Measurements from ENCODE around the gene TMEM82. TPM values are rescaled to one million over a fixed set of nuclear protein-coding genes. Genes with fewer than 3 reads are reported as not detected.
A peak's percentile ranks its signal among the peaks of the same experiment; 100 is the strongest.

Gene TMEM82
- total and polyA plus RNA-seq, 4 donors: not detected

DNA sequence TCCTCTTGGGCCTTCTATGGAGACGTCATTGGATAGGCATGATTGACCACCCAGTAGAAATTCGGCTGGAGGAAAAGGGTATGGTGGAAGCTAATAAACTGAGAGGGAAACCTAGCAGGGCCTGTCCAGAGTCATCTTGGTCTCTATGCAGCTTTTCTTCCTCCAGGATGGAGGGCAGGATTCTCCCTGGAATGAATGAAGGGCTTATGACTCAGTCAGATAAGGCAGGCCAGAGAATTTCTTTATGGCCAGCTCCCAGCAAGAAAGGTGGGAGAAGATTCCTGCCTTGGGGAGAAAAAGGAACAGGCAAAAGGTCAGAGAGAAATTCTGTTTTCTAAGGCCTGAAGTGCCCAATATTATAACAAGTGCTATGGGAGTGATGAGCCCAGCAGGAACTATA is 33.4 kb downstream of the TMEM82 start:
- no peaks in the 10 kb centered on the region for H3K4me1 ChIP-seq (ENCODE audit: control insufficient read depth, insufficient read depth, low read length)
- no peak overlapping the region for H3K27ac ChIP-seq (ENCODE audit: low read depth, low read length)
- WGBS (ENCODE audit: insufficient coverage): 50% methylated on average over 1 of the region's 2 CpGs
- H3K9me3 ChIP-seq (ENCODE audit: control insufficient read depth, insufficient read depth, low read length): no peaks in the 10 kb centered on the region
- no peak overlapping the region for H3K4me3 ChIP-seq (ENCODE audit: low read depth, low read length)
- H3K36me3 ChIP-seq (ENCODE audit: control insufficient read depth, insufficient read depth, low read length): peaks cover 45% of the 10 kb centered on the region
- no peaks in the 10 kb centered on the region for H3K27me3 ChIP-seq (ENCODE audit: control insufficient read depth, insufficient read depth, low read length)
- no peak for DNase-seq (ENCODE audit: low read depth in 4 of 6, low spot score in 6 of 6)

DNA sequence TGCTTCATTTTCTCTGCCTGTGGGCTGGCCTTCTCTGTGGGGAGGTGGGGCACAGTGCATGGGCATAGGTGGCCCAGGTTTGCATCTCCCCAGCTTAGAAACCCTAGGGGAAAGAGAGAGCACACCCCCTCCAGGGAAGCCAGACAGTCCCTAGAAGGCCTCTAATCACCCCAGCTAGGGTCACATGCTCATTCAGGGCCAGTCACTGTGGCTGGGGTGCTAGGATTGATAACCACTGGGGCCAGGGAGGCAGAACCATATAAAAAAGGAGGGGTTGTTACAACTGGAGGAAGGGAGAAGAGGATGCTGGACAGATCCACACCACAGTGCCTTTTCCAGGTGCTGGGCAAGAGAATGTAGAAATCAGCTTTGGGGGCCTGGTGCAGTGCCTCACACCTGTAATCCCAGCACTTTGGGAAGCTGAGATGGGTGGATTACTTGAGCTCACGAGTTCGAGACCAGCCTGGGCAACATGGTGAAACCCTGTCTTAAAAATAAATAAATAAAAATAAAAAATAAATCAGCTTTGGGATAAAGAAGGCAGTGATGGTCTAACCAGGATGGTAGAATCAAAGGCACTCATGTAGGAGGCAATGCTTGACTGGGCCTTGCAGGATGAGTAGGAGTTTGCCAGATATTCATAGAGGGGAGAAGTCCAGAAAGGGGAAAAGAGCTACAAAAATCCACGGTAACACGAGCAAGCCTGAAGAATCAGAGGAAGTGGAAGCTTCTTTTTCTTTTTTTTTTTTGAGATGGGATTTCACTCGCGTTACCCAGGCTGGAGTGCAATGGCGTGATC is 35.8 kb downstream of the TMEM82 start:
- Histone ChIP-seq H3K27me3 (ENCODE audit: control insufficient read depth, insufficient read depth, low read length) (no peaks in the 10 kb centered on the region), H3K36me3 (ENCODE audit: control insufficient read depth, insufficient read depth, low read length) (peaks cover 34% of the 10 kb centered on the region)
- WGBS (ENCODE audit: insufficient coverage): no CpG with 5 or more reads among the region's 7 CpGs

DNA sequence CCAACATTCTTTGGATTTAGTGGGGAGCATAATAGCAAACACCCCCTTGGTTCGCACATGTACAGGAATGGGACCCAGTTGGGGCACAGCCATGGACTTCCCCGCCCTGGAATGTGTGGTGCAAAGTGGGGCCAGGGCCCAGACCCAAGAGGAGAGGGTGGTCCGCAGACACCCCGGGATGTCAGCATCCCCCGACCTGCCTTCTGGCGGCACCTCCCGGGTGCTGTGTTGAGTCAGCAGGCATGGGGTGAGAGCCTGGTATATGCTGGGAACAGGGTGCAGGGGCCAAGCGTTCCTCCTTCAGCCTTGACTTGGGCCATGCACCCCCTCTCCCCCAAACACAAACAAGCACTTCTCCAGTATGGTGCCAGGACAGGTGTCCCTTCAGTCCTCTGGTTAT is 43.4 kb downstream of the TMEM82 start:
- no peak overlapping the region for H3K4me3 ChIP-seq (ENCODE audit: low read depth, low read length)
- H3K27ac ChIP-seq (ENCODE audit: low read depth, low read length): no peak overlapping the region
- no peak for DNase-seq (ENCODE audit: low read depth in 4 of 6, low spot score in 6 of 6)
- no peaks in the 10 kb centered on the region for H3K9me3 ChIP-seq (ENCODE audit: control insufficient read depth, insufficient read depth, low read length)
- H3K36me3 ChIP-seq (ENCODE audit: control insufficient read depth, insufficient read depth, low read length): peaks cover 21% of the 10 kb centered on the region
- H3K27me3 ChIP-seq (ENCODE audit: control insufficient read depth, insufficient read depth, low read length): no peaks in the 10 kb centered on the region
- no peaks in the 10 kb centered on the region for H3K4me1 ChIP-seq (ENCODE audit: control insufficient read depth, insufficient read depth, low read length)
- 84% methylated on average over 2 of the region's 8 CpGs for WGBS (ENCODE audit: insufficient coverage)

More for the DNA sequence above, 35.8 kb downstream of the TMEM82 start:
- Histone ChIP-seq H3K4me1 (ENCODE audit: control insufficient read depth, insufficient read depth, low read length) (no peaks in the 10 kb centered on the region), H3K4me3 (ENCODE audit: low read depth, low read length) (no peak overlapping the region), H3K9me3 (ENCODE audit: control insufficient read depth, insufficient read depth, low read length) (no peaks in the 10 kb centered on the region), H3K27ac (ENCODE audit: low read depth, low read length) (no peak overlapping the region)
- no peak for DNase-seq (ENCODE audit: low read depth in 4 of 6, low spot score in 6 of 6)

DNA sequence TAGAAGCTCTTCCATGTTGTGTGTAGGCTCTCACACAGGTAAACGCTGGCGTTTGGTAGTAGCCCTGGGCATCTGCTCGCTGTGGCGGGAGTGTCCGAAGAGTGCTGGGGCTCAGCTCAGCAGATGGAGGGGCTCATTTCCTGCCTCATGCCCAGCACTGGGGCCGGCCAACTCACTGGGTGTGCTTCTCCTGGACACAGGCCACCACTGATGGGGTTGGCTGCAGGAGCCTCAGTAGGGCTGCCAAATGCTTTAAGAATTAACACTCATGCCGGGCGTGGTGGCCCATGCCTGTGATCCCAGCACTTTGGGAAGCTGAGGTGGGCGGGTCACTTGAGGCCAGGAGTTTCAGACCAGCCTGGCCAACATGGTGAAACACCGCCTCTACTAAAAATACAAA is 44.3 kb downstream of the TMEM82 start:
- DNase-seq (ENCODE audit: low read depth in 4 of 6, low spot score in 6 of 6): peak in 1 of 6 donors; percentile 34
- H3K9me3 ChIP-seq (ENCODE audit: control insufficient read depth, insufficient read depth, low read length): no peaks in the 10 kb centered on the region
- no peaks in the 10 kb centered on the region for H3K27me3 ChIP-seq (ENCODE audit: control insufficient read depth, insufficient read depth, low read length)
- 67% methylated on average over 9 of the region's 10 CpGs for WGBS (ENCODE audit: insufficient coverage)
- peaks cover 21% of the 10 kb centered on the region for H3K36me3 ChIP-seq (ENCODE audit: control insufficient read depth, insufficient read depth, low read length)
- no peaks in the 10 kb centered on the region for H3K4me1 ChIP-seq (ENCODE audit: control insufficient read depth, insufficient read depth, low read length)
- no peak overlapping the region for H3K27ac ChIP-seq (ENCODE audit: low read depth, low read length)
- H3K4me3 ChIP-seq (ENCODE audit: low read depth, low read length): no peak overlapping the region

DNA sequence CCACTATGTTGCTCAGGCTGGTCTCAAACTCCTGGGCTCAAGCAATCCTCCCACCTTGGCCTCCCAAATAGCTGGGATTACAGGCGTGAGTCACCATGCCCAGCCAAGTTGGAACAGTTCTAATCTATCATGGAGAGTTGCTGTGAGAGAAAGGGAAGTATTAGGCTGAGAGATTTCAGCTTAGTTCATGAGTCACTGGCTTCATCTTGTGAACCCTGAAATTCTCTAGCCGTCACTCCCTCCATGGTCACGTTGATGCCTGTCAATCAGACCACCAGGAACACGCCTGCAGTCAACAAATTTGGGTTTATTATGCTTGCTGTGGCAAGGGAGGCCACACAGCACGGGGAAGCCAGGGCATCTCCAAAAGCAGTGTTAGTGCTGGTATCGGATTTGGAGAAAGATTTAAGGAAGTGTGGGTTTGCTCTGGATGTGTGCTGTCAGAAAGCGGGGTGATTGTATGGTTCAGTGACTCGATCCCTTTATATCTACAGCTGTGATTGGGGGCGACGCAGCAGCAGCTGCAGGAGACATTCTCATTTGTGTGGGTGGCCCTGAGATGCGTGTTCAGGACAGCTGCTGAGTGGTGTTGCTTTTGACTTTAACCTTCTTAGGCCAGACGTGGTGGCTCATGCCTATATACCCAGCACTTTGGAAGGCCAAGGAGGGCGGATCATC is 46.5 kb downstream of the TMEM82 start:
- Histone ChIP-seq H3K4me3 (ENCODE audit: low read depth, low read length) (no peak overlapping the region), H3K36me3 (ENCODE audit: control insufficient read depth, insufficient read depth, low read length) (peaks cover 18% of the 10 kb centered on the region), H3K9me3 (ENCODE audit: control insufficient read depth, insufficient read depth, low read length) (no peaks in the 10 kb centered on the region), H3K27ac (ENCODE audit: low read depth, low read length) (no peak overlapping the region), H3K27me3 (ENCODE audit: control insufficient read depth, insufficient read depth, low read length) (no peaks in the 10 kb centered on the region), H3K4me1 (ENCODE audit: control insufficient read depth, insufficient read depth, low read length) (peaks cover 6% of the 10 kb centered on the region)
- no peak for DNase-seq (ENCODE audit: low read depth in 4 of 6, low spot score in 6 of 6)
- 85% methylated on average over 12 of the region's 13 CpGs for WGBS (ENCODE audit: insufficient coverage)

DNA sequence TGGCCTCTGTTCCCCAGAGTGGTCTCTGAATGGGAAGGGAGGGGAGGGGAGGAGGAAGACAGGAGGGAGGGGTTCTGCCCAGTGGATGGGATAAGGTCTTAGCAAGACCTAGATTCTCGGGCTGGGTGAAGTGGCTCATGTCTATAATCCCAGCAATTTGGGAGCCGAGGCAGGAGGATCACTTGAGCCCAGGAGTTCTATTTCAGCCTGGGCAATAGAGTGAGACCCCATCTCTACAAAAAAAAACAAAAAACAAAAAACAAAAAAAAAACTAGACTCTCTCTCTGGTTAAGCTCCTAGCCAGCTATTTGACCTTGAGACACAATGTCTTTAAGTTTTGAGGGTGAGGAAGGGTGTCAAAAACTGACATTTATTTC is 53.8 kb downstream of the TMEM82 start:
- no peak overlapping the region for H3K4me3 ChIP-seq (ENCODE audit: low read depth, low read length)
- 87% methylated on average over 2 of the region's 2 CpGs for WGBS (ENCODE audit: insufficient coverage)
- no peak for DNase-seq (ENCODE audit: low read depth in 4 of 6, low spot score in 6 of 6)
- H3K27me3 ChIP-seq (ENCODE audit: control insufficient read depth, insufficient read depth, low read length): no peaks in the 10 kb centered on the region
- no peaks in the 10 kb centered on the region for H3K9me3 ChIP-seq (ENCODE audit: control insufficient read depth, insufficient read depth, low read length)
- no peaks in the 10 kb centered on the region for H3K36me3 ChIP-seq (ENCODE audit: control insufficient read depth, insufficient read depth, low read length)
- H3K4me1 ChIP-seq (ENCODE audit: control insufficient read depth, insufficient read depth, low read length): peaks cover 20% of the 10 kb centered on the region
- H3K27ac ChIP-seq (ENCODE audit: low read depth, low read length): no peak overlapping the region

Other genes starting within 250 kb of the TMEM82 start
- 10 to 100 TPM; 10.3 to 13.2 TPM for gene CASP9, start 218.3 kb upstream of the TMEM82 start, total RNA-seq
- gene CASP9, start 218.3 kb upstream of the TMEM82 start, polyA plus RNA-seq (ENCODE audit: insufficient read length in 2 of 2): 10 to 100 TPM; 22.7 to 23.7 TPM
- 10 to 100 TPM; 18.3 to 27.7 TPM for gene DNAJC16, start 215.7 kb upstream of the TMEM82 start, total RNA-seq
- 10 to 100 TPM; 16.2 to 16.5 TPM for gene DNAJC16, start 215.7 kb upstream of the TMEM82 start, polyA plus RNA-seq (ENCODE audit: insufficient read length in 2 of 2)
- gene AGMAT, start 157.4 kb upstream of the TMEM82 start, total RNA-seq: 1 to 10 TPM in 1 of 2 donors, under 1 TPM in 1; 0.83 to 2.6 TPM
- 1 to 10 TPM; 1.5 to 1.9 TPM for gene AGMAT, start 157.4 kb upstream of the TMEM82 start, polyA plus RNA-seq (ENCODE audit: insufficient read length in 2 of 2)
- 10 to 100 TPM; 14.7 to 26.6 TPM for gene DDI2, start 125.0 kb upstream of the TMEM82 start, total RNA-seq
- 1 to 10 TPM; 9.5 to 9.6 TPM for gene DDI2, start 125.0 kb upstream of the TMEM82 start, polyA plus RNA-seq (ENCODE audit: insufficient read length in 2 of 2)
- 10 to 100 TPM; 27.5 to 35.4 TPM for gene PLEKHM2, start 58.2 kb upstream of the TMEM82 start, total RNA-seq
- 10 to 100 TPM; 66.8 TPM for gene PLEKHM2, start 58.2 kb upstream of the TMEM82 start, polyA plus RNA-seq (ENCODE audit: insufficient read length in 2 of 2)
- 1 to 10 TPM in 1 of 2 donors, under 1 TPM in 1; 0.59 to 3.1 TPM for gene SLC25A34, start 6.2 kb upstream of the TMEM82 start, total RNA-seq
- gene SLC25A34, start 6.2 kb upstream of the TMEM82 start, polyA plus RNA-seq (ENCODE audit: insufficient read length in 2 of 2): 1 to 10 TPM; 4.4 to 7.7 TPM
- 10 to 100 TPM in 1 of 2 donors, 1 to 10 TPM in 1; 9.3 to 18.6 TPM for gene FBLIM1, start 16.3 kb downstream of the TMEM82 start, total RNA-seq
- 10 to 100 TPM; 13.6 to 19.4 TPM for gene FBLIM1, start 16.3 kb downstream of the TMEM82 start, polyA plus RNA-seq (ENCODE audit: insufficient read length in 2 of 2)
- 1 to 10 TPM; 3.3 to 8.4 TPM for gene UQCRHL, start 65.2 kb downstream of the TMEM82 start, total RNA-seq
- gene UQCRHL, start 65.2 kb downstream of the TMEM82 start, polyA plus RNA-seq (ENCODE audit: insufficient read length in 2 of 2): 1 to 10 TPM; 1.3 to 2.2 TPM
- gene SPEN, start 105.2 kb downstream of the TMEM82 start, total RNA-seq: 10 to 100 TPM; 37.9 to 59.0 TPM
- 10 to 100 TPM; 74.6 to 79.9 TPM for gene SPEN, start 105.2 kb downstream of the TMEM82 start, polyA plus RNA-seq (ENCODE audit: insufficient read length in 2 of 2)
- gene ZBTB17, start 233.6 kb downstream of the TMEM82 start, total RNA-seq: 10 to 100 TPM; 16.7 to 37.5 TPM
- 10 to 100 TPM; 40.6 to 50.8 TPM for gene ZBTB17, start 233.6 kb downstream of the TMEM82 start, polyA plus RNA-seq (ENCODE audit: insufficient read length in 2 of 2)